Panc1 (cell line): ENCODE data around the gene PSMA5. TPM values are rescaled to one million over a fixed set of nuclear protein-coding genes. Genes with fewer than 3 reads are reported as not detected.

Experiments
- ATAC-seq: fragments of 200-7000 bp; cut with Tn5 transposase; 2 replicates; pipeline ENCODE4 v1.9.1; 2020; ENCODE audit warnings: mild to moderate bottlenecking, moderate library complexity
- BruUV-seq: library from RNA; stranded (reverse); fragments of 400-500 nt; replicated peaks from 2 replicates; lab custom pipeline; 2021; lab: Mats Ljungman, UMichigan
- CTCF ChIA-PET: fragments of 300-600 bp; sonication (Branson Sonifier 250); formaldehyde crosslinking; loops from one replicate; lab custom pipeline; 2022; ENCODE audit warnings: antibody characterized with exemption; lab: Charles Lee
- POLR2A ChIA-PET: fragments of 300-600 bp; sonication (Branson Sonifier 250); formaldehyde crosslinking; loops from one replicate; lab custom pipeline; 2022; ENCODE audit warnings: antibody characterized with exemption; lab: Charles Lee
- DNase-seq: peaks from one replicate; pipeline ENCODE4 v3.0.0-alpha.2; 2010; ENCODE audit warnings: low read depth, low spot score
- H3K27ac ChIP-seq: 2 replicates; pipeline ENCODE4 v1.5.1; 2011; ENCODE audit warnings: mild to moderate bottlenecking, low read length, inconsistent platforms
- H3K27me3 ChIP-seq: fragments of 200-500 bp; sonication (Bioruptor generic); 2 replicates; pipeline ENCODE4 v1.6.0; 2014; ENCODE audit warnings: low read length, inconsistent platforms; ENCODE audit not compliant: control insufficient read depth, insufficient read depth
- H3K36me3 ChIP-seq: fragments of 200-500 bp; sonication (Bioruptor generic); 2 replicates; pipeline ENCODE4 v1.5.1; 2014; ENCODE audit warnings: inconsistent platforms, mild to moderate bottlenecking, low read length, moderate library complexity; ENCODE audit not compliant: control insufficient read depth, insufficient read depth
- H3K4me1 ChIP-seq: 2 replicates; pipeline ENCODE4 v1.5.1; 2011; ENCODE audit warnings: inconsistent platforms, mild to moderate bottlenecking, low read length, moderate library complexity; ENCODE audit not compliant: control insufficient read depth, insufficient read depth
- H3K4me3 ChIP-seq, 2 experiments: 2 replicates each; pipeline ENCODE4 v1.5.1; 2011 to 2012; ENCODE audit warnings: low read depth in 2 of 2, low read length in 2 of 2, mild to moderate bottlenecking in 2 of 2, inconsistent platforms in 1 of 2, moderate library complexity in 1 of 2
- H3K9me3 ChIP-seq: fragments of 200-500 bp; sonication (Bioruptor generic); 2 replicates; pipeline ENCODE4 v1.5.1; 2014; ENCODE audit warnings: low read depth, mild to moderate bottlenecking, inconsistent platforms, low read length, moderate library complexity; ENCODE audit not compliant: control insufficient read depth, insufficient read depth
- POLR2AphosphoS5 ChIP-seq: IDR thresholded peaks from 2 replicates; pipeline ENCODE4 v1.6.1; 2012; ENCODE audit warnings: mild to moderate bottlenecking, low read depth, low read length, moderate library complexity
- SIN3A ChIP-seq: IDR thresholded peaks from 2 replicates; pipeline ENCODE4 v1.6.1; 2012; ENCODE audit warnings: low read depth, mild to moderate bottlenecking, low read length, moderate library complexity, borderline replicate concordance; ENCODE audit not compliant: insufficient read depth
- TCF7L2 ChIP-seq: IDR thresholded peaks from 2 replicates; pipeline ENCODE4 v1.6.1; 2011; ENCODE audit warnings: mild to moderate bottlenecking, low read depth, low read length, inconsistent platforms
- in situ Hi-C: cut with HindIII; loops from 2 replicates; pipeline ENCODE4 v1.10.0; 2016; ENCODE audit warnings: low sequenced_read_pairs, low pct_unique_long_range_greater_than_20kb
- intact Hi-C: fragments of 100-400 bp; cut with micrococcal nuclease; formaldehyde crosslinking; loops from one replicate; pipeline ENCODE4 v1.10.0; 2022; ENCODE audit not compliant: unreplicated experiment
- total RNA-seq: library from RNA; stranded (reverse); gene quantifications from one replicate; pipeline ENCODE4 v1.2.1, GENCODE V29; 2021; ENCODE audit not compliant: unreplicated experiment
- TF ChIP-seq, protein P1 (sequence below), 2 experiments: IDR thresholded peaks; 2 replicates each; pipeline ENCODE4 v1.6.1; 2011 to 2012; ENCODE audit warnings: low read depth in 2 of 2, control low read depth in 1 of 2, low read length in 1 of 2, mild to moderate bottlenecking in 1 of 2, moderate library complexity in 1 of 2; ENCODE audit not compliant: insufficient read depth in 1 of 2
- TF ChIP-seq, protein P2 (sequence below): fragments of 450-650 bp; IDR thresholded peaks from 2 replicates; pipeline ENCODE4 v1.5.1; 2017; ENCODE audit warnings: mild to moderate bottlenecking

Gene PSMA5
- total RNA-seq, 1 experiment from 2014 or later: 118 TPM

DNA sequence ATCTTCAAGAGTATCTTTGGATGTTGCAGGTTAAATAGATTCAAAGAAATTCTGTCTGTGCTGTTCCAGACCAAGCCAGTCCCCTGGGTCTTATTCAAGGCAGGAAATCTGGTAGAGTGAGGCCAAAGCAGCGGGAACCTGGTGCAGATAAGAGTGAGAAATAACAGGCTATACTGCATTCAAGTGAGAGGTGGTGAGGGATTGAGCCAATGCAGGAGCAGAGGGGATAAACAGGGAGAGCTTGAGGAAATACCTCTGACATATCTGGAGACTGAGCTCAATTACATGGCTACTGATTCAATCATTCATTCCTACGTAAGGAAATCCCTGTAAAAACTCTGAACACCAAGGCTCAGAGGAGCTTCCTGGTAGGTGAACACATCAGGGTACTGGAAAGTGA is 17.2 kb upstream of the PSMA5 start:
- no peaks in the 10 kb centered on the region for H3K4me1 ChIP-seq
- ATAC-seq (no peak), DNase-seq (no peak)
- H3K27me3 ChIP-seq: peaks cover 12% of the 10 kb centered on the region
- H3K9me3 ChIP-seq: no peaks in the 10 kb centered on the region
- in situ Hi-C loops (no loop called here), intact Hi-C loops (no loop called here)
- TF ChIP-seq, protein P1, sequence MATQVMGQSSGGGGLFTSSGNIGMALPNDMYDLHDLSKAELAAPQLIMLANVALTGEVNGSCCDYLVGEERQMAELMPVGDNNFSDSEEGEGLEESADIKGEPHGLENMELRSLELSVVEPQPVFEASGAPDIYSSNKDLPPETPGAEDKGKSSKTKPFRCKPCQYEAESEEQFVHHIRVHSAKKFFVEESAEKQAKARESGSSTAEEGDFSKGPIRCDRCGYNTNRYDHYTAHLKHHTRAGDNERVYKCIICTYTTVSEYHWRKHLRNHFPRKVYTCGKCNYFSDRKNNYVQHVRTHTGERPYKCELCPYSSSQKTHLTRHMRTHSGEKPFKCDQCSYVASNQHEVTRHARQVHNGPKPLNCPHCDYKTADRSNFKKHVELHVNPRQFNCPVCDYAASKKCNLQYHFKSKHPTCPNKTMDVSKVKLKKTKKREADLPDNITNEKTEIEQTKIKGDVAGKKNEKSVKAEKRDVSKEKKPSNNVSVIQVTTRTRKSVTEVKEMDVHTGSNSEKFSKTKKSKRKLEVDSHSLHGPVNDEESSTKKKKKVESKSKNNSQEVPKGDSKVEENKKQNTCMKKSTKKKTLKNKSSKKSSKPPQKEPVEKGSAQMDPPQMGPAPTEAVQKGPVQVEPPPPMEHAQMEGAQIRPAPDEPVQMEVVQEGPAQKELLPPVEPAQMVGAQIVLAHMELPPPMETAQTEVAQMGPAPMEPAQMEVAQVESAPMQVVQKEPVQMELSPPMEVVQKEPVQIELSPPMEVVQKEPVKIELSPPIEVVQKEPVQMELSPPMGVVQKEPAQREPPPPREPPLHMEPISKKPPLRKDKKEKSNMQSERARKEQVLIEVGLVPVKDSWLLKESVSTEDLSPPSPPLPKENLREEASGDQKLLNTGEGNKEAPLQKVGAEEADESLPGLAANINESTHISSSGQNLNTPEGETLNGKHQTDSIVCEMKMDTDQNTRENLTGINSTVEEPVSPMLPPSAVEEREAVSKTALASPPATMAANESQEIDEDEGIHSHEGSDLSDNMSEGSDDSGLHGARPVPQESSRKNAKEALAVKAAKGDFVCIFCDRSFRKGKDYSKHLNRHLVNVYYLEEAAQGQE (IDR thresholded peaks at IDR 0.05; ENCODE audit: insufficient read depth in 1 of 2, low read depth in 2 of 2, low read length in 1 of 2): no peak
- TF ChIP-seq SIN3A (no peak), POLR2AphosphoS5 (no peak), TCF7L2 (no peak)
- TF ChIP-seq, protein P2, sequence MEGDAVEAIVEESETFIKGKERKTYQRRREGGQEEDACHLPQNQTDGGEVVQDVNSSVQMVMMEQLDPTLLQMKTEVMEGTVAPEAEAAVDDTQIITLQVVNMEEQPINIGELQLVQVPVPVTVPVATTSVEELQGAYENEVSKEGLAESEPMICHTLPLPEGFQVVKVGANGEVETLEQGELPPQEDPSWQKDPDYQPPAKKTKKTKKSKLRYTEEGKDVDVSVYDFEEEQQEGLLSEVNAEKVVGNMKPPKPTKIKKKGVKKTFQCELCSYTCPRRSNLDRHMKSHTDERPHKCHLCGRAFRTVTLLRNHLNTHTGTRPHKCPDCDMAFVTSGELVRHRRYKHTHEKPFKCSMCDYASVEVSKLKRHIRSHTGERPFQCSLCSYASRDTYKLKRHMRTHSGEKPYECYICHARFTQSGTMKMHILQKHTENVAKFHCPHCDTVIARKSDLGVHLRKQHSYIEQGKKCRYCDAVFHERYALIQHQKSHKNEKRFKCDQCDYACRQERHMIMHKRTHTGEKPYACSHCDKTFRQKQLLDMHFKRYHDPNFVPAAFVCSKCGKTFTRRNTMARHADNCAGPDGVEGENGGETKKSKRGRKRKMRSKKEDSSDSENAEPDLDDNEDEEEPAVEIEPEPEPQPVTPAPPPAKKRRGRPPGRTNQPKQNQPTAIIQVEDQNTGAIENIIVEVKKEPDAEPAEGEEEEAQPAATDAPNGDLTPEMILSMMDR: no peak
- H3K4me3 ChIP-seq: no peak overlapping the region
- BruUV-seq: no TSS peak
- ChIA-PET CTCF (no interaction called here), POLR2A (interaction anchor here (0.8 kb wide), 1 partner anchor 26 kb away, joined by 3 read pairs; no protein-coding TSS in a partner anchor)
- H3K36me3 ChIP-seq: no peaks in the 10 kb centered on the region
- no peak overlapping the region for H3K27ac ChIP-seq

DNA sequence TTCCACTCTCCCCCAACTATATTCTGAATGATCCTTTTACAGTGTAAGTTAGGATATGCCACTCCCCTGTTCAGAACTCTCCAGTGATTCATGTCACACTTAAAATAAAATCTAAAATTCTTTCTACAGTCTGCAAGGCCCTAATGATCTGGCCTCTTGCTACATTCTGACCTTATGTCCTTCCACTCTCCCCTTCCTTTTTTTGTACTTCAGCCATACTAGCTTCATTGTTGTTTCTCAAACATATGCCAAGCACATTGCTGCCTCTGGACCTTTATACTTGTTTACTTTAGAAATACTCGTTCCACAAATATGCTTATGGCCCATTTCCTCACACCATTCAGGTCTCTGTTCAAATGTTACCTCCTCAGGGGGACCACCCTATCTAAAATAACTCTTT is 14.8 kb upstream of the PSMA5 start:
- no peak for ATAC-seq
- Histone ChIP-seq H3K4me3 (no peak overlapping the region), H3K9me3 (no peaks in the 10 kb centered on the region), H3K36me3 (no peaks in the 10 kb centered on the region), H3K27me3 (peaks cover 12% of the 10 kb centered on the region), H3K4me1 (no peaks in the 10 kb centered on the region), H3K27ac (no peak overlapping the region)
- intact Hi-C loops: no loop called here
- DNase-seq: no peak
- in situ Hi-C loops: no loop called here
- ChIA-PET CTCF (no interaction called here), POLR2A (no interaction called here)
- no peak for TF ChIP-seq SIN3A
- no peak for TF ChIP-seq POLR2AphosphoS5
- TF ChIP-seq, protein P1 (IDR thresholded peaks at IDR 0.05; ENCODE audit: insufficient read depth in 1 of 2, low read depth in 2 of 2, low read length in 1 of 2): no peak
- TF ChIP-seq, protein P2: no peak
- TF ChIP-seq TCF7L2: no peak
- BruUV-seq: no TSS peak
